Upper lobe of right lung (tissue), 1 donor: ENCODE measurements around the gene DRAM2. TPM values are rescaled to one million over a fixed set of nuclear protein-coding genes. Genes with fewer than 3 reads are reported as not detected.

ENCODE experiments used
- ATAC-seq: fragments of 200-7000 bp; cut with Tn5 transposase; one replicate; pipeline ENCODE4 v1.9.1; 2020; ENCODE audit warnings: mild to moderate bottlenecking, moderate library complexity
- DNase-seq: peaks from one replicate; pipeline ENCODE4 v3.0.0-alpha.2; 2020
- H3K27ac ChIP-seq: fragments of 200-600 bp; one replicate; pipeline ENCODE4 v1.8.0; 2022
- H3K27me3 ChIP-seq: fragments of 200-600 bp; one replicate; pipeline ENCODE4 v1.8.0; 2022; ENCODE audit warnings: mild to moderate bottlenecking
- H3K36me3 ChIP-seq: fragments of 200-600 bp; one replicate; pipeline ENCODE4 v1.8.0; 2022
- H3K4me1 ChIP-seq: fragments of 200-600 bp; one replicate; pipeline ENCODE4 v1.8.0; 2022
- H3K4me3 ChIP-seq: fragments of 200-600 bp; one replicate; pipeline ENCODE4 v1.8.0; 2022; ENCODE audit warnings: mild to moderate bottlenecking
- H3K9me3 ChIP-seq: fragments of 200-600 bp; one replicate; pipeline ENCODE4 v1.8.0; 2022
- CTCF ChIP-seq: fragments of 200-600 bp; IDR thresholded peaks from one replicate; pipeline ENCODE4 v1.8.0; 2022; ENCODE audit warnings: antibody characterized with exemption
- intact Hi-C: fragments of 100-400 bp; cut with DNase I; formaldehyde crosslinking; loops from one replicate; pipeline ENCODE4 v1.11.0; 2022
- total RNA-seq: library from RNA; stranded (reverse); fragmentation: NEBNext Ultra II Directional; extraction: Animal tissue kit (Norgen Biotek cat#: 25700); gene quantifications from one replicate; pipeline ENCODE4 v1.2.1, GENCODE V29; 2021
- donor health status: DM: no; HTN: yes; CAD: no; lungs with severe emphysema.

Gene DRAM2
- total RNA-seq, 1 donor from 2014 or later, result 50.8 TPM

GRCh38 chr1:111176678-111177077, 36.8 kb upstream of the DRAM2 start:
- H3K36me3 ChIP-seq, result peaks cover 56% of the 10 kb centered on the region
- ATAC-seq (no peak), DNase-seq (no peak)
- H3K27me3 ChIP-seq, result no peaks in the 10 kb centered on the region
- no peak overlapping the region for H3K4me3 ChIP-seq
- H3K9me3 ChIP-seq, result no peaks in the 10 kb centered on the region
- H3K27ac ChIP-seq, result no peak overlapping the region
- TF ChIP-seq CTCF, result no peak
- no peaks in the 10 kb centered on the region for H3K4me1 ChIP-seq
- intact Hi-C loops, result no loop called here

- Histone ChIP-seq H3K4me1 (no peaks in the 10 kb centered on the region), H3K27ac (no peak overlapping the region), H3K27me3 (no peaks in the 10 kb centered on the region), H3K4me3 (no peak overlapping the region), H3K9me3 (no peaks in the 10 kb centered on the region), H3K36me3 (peaks cover 60% of the 10 kb centered on the region)
- TF ChIP-seq CTCF, result no peak
- intact Hi-C loops, result no loop called here
- ATAC-seq (no peak), DNase-seq (no peak)
Observed at GRCh38 chr1:111175349-111175748, 35.5 kb upstream of the DRAM2 start.

GRCh38 chr1:111174070-111174469, 34.2 kb upstream of the DRAM2 start:
- Histone ChIP-seq H3K4me1 (no peaks in the 10 kb centered on the region), H3K27ac (no peak overlapping the region), H3K36me3 (peaks cover 71% of the 10 kb centered on the region), H3K9me3 (no peaks in the 10 kb centered on the region), H3K4me3 (no peak overlapping the region), H3K27me3 (no peaks in the 10 kb centered on the region)
- intact Hi-C loops, result no loop called here
- no peak for ATAC-seq
- TF ChIP-seq CTCF, result no peak
- no peak for DNase-seq

GRCh38 chr1:111172463-111172862, 32.6 kb upstream of the DRAM2 start:
- ATAC-seq, result no peak
- Histone ChIP-seq H3K9me3 (no peaks in the 10 kb centered on the region), H3K36me3 (peaks cover 79% of the 10 kb centered on the region), H3K4me3 (no peak overlapping the region), H3K27me3 (no peaks in the 10 kb centered on the region), H3K27ac (no peak overlapping the region), H3K4me1 (no peaks in the 10 kb centered on the region)
- intact Hi-C loops, result no loop called here
- no peak for DNase-seq
- no peak for TF ChIP-seq CTCF

GRCh38 chr1:111164151-111164550, 24.3 kb upstream of the DRAM2 start:
- Histone ChIP-seq H3K27ac (no peak overlapping the region), H3K36me3 (peaks cover 68% of the 10 kb centered on the region), H3K4me1 (no peaks in the 10 kb centered on the region), H3K4me3 (no peak overlapping the region), H3K27me3 (no peaks in the 10 kb centered on the region), H3K9me3 (no peaks in the 10 kb centered on the region)
- DNase-seq (no peak), ATAC-seq (no peak)
- no peak for TF ChIP-seq CTCF
- intact Hi-C loops, result no loop called here

- Histone ChIP-seq H3K27ac (no peak overlapping the region), H3K9me3 (no peaks in the 10 kb centered on the region), H3K4me1 (no peaks in the 10 kb centered on the region), H3K27me3 (no peaks in the 10 kb centered on the region), H3K4me3 (no peak overlapping the region), H3K36me3 (peaks cover 61% of the 10 kb centered on the region)
- DNase-seq (no peak), ATAC-seq (no peak)
- TF ChIP-seq CTCF, result no peak
- intact Hi-C loops, result no loop called here
Observed at GRCh38 chr1:111163363-111163762, 23.5 kb upstream of the DRAM2 start.
